Vagina (tissue), 2 donors: ENCODE results near the gene FOXK1.

ENCODE experiments used
- POLR2A ChIP-seq, 2 donors: fragments of 450-650 bp; IDR thresholded peaks; one replicate each; pipeline ENCODE4 v1.6.1; 2017; ENCODE audit warnings: antibody characterized with exemption in 2 of 2, mild to moderate bottlenecking in 2 of 2, moderate library complexity in 2 of 2
- POLR2AphosphoS5 ChIP-seq, 2 donors: sonication (generic); formaldehyde crosslinking; IDR thresholded peaks; one replicate each; pipeline ENCODE4 v1.9.0; 2017; ENCODE audit warnings: antibody characterized with exemption in 2 of 2, mild to moderate bottlenecking in 2 of 2, low read depth in 1 of 2; ENCODE audit not compliant: insufficient read depth in 1 of 2
- TF ChIP-seq, protein P1 (sequence below), 3 experiments: fragments of 450-650 bp in 2 of 3; fragments of 200-600 bp in 1 of 3; sonication (generic) in 1 of 3; IDR thresholded peaks; one replicate each; pipeline ENCODE4 v1.5.1; 2017 to 2019; ENCODE audit warnings: antibody characterized with exemption in 3 of 3, mild to moderate bottlenecking in 2 of 3, moderate library complexity in 2 of 3

DNA sequence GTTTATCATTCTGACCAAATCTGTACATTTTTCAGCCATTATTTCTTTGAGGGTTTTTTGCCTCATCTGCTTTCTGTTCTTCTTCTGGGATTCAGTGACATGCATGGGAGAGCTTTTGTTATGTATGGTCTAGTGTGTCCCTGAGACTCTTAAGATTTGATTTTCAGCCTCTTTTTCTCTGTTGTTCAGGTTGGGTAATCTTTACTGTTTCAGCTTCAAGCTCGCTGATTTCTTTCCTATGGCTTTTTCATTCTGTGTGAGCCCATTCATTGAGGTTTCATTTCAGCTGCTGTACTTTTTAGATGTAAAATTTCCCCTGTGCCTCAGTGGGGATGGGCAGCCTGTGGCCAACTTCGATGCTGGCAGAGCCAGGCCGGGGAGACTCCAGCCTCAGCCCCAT lies 38.1 kb downstream of the FOXK1 start:
- TF ChIP-seq, protein P1, sequence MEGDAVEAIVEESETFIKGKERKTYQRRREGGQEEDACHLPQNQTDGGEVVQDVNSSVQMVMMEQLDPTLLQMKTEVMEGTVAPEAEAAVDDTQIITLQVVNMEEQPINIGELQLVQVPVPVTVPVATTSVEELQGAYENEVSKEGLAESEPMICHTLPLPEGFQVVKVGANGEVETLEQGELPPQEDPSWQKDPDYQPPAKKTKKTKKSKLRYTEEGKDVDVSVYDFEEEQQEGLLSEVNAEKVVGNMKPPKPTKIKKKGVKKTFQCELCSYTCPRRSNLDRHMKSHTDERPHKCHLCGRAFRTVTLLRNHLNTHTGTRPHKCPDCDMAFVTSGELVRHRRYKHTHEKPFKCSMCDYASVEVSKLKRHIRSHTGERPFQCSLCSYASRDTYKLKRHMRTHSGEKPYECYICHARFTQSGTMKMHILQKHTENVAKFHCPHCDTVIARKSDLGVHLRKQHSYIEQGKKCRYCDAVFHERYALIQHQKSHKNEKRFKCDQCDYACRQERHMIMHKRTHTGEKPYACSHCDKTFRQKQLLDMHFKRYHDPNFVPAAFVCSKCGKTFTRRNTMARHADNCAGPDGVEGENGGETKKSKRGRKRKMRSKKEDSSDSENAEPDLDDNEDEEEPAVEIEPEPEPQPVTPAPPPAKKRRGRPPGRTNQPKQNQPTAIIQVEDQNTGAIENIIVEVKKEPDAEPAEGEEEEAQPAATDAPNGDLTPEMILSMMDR (IDR thresholded peaks at IDR 0.05), result no peak
- TF ChIP-seq POLR2A (IDR thresholded peaks at IDR 0.05), result no peak
- no peak for TF ChIP-seq POLR2AphosphoS5 (IDR thresholded peaks at IDR 0.05; ENCODE audit: insufficient read depth in 1 of 2, low read depth in 1 of 2)
